ENCODE results near the gene ETS1.

DNA sequence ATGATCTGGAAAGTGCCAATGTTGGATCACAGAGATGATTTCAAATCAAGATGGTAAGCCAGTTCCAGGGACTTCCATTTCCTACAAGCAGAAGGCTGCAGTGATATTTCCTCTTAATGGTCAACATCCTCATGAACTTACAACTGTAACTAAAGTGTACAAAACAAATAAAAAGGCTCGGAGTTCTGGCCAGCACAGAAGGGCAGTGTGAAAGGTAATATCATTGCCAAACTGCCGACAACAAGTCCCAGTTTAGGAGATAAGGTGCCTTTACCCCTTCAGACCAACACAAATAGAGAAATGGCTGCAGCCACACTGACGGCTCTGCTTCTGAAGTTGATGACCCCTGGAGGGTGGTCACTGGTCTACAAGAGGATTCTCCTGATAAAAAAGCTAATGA lies 91.1 kb downstream of the ETS1 start:
- TF ChIP-seq, protein P1, sequence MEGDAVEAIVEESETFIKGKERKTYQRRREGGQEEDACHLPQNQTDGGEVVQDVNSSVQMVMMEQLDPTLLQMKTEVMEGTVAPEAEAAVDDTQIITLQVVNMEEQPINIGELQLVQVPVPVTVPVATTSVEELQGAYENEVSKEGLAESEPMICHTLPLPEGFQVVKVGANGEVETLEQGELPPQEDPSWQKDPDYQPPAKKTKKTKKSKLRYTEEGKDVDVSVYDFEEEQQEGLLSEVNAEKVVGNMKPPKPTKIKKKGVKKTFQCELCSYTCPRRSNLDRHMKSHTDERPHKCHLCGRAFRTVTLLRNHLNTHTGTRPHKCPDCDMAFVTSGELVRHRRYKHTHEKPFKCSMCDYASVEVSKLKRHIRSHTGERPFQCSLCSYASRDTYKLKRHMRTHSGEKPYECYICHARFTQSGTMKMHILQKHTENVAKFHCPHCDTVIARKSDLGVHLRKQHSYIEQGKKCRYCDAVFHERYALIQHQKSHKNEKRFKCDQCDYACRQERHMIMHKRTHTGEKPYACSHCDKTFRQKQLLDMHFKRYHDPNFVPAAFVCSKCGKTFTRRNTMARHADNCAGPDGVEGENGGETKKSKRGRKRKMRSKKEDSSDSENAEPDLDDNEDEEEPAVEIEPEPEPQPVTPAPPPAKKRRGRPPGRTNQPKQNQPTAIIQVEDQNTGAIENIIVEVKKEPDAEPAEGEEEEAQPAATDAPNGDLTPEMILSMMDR (IDR thresholded peaks at IDR 0.05; ENCODE audit: poor library complexity, severe bottlenecking), result no peak
- TF ChIP-seq EP300 (conservative IDR thresholded peaks at IDR 0.05; ENCODE audit: poor library complexity, severe bottlenecking), result no peak
- no peak for TF ChIP-seq POLR2AphosphoS5 (IDR thresholded peaks at IDR 0.05)
- TF ChIP-seq MXI1 (conservative IDR thresholded peaks at IDR 0.05; ENCODE audit: poor library complexity, severe bottlenecking), result no peak
- TF ChIP-seq EZH2 (IDR thresholded peaks at IDR 0.05; ENCODE audit: borderline replicate concordance, insufficient read depth, low read length, poor library complexity, severe bottlenecking), result no peak
- no peak for TF ChIP-seq SMC3 (conservative IDR thresholded peaks at IDR 0.05; ENCODE audit: poor library complexity)
- no peak for TF ChIP-seq TAF1 (IDR thresholded peaks at IDR 0.05; ENCODE audit: low read depth)
